GM12891 (cell line): ENCODE measurements around the gene TCHP. TPM values are rescaled to one million over a fixed set of nuclear protein-coding genes. Genes with fewer than 3 reads are reported as not detected.
"Not testable (repeated sequence)": the region's sequence is repeated elsewhere in the genome, so short reads cannot be mapped to it uniquely, and the experiment has no call there.

Source experiments
- DNase-seq: peaks from one replicate; pipeline ENCODE4 v3.0.0; 2011; ENCODE audit warnings: low spot score; ENCODE audit not compliant: insufficient read length
- FAIRE-seq: peaks from 2 replicates; lab custom pipeline; 2011; peaks lifted over from hg19 to GRCh38; lab: Jason Lieb, UNC
- PAX5 ChIP-seq: IDR thresholded peaks from 2 replicates; pipeline ENCODE4 v1.6.1; 2011; ENCODE audit warnings: low read length, moderate library complexity, mild to moderate bottlenecking; ENCODE audit not compliant: insufficient read depth, severe bottlenecking
- POLR2A ChIP-seq: IDR thresholded peaks from 2 replicates; pipeline ENCODE4 v1.6.1; 2011; ENCODE audit warnings: low read depth, low read length, control low read depth
- POLR2AphosphoS5 ChIP-seq: IDR thresholded peaks from 2 replicates; pipeline ENCODE4 v1.6.1; 2011; ENCODE audit warnings: low read depth, low read length, control low read depth
- POU2F2 ChIP-seq: IDR thresholded peaks from 2 replicates; pipeline ENCODE4 v1.6.1; 2011; ENCODE audit warnings: low read depth, mild to moderate bottlenecking, control low read depth, low read length, moderate library complexity
- SPI1 ChIP-seq: IDR thresholded peaks from 2 replicates; pipeline ENCODE4 v1.6.1; 2011; ENCODE audit warnings: low read depth, low read length, control low read depth
- TAF1 ChIP-seq: IDR thresholded peaks from 2 replicates; pipeline ENCODE4 v1.6.1; 2011; ENCODE audit warnings: low read depth, low read length, control low read depth
- polyA plus RNA-seq: library from polyadenylated mRNA; unstranded; fragments of >200 nt; gene quantifications from one replicate; pipeline ENCODE4 v1.2.1, GENCODE V29; 2012; ENCODE audit warnings: low read depth, missing spikeins, inconsistent platforms; ENCODE audit not compliant: missing spikeins

TCHP gene
- polyA plus RNA-seq, result 8.5 TPM

GRCh38 chr12:109899783-109900751 is at the start of gene TCHP:
Gene TCHP, plus strand, starts transcription at chr12:109900274. Its CDS starts 2,753 bp downstream, at chr12:109903027.
- TF ChIP-seq PAX5 (no peak), POLR2AphosphoS5 (peak; percentile 43; the same call in 1 of the 2 replicates), SPI1 (peak; percentile 1; the same call in 1 of the 2 replicates), POU2F2 (no peak), POLR2A (peak; percentile 65), TAF1 (0 out of 2 replicates have a peak, but pooled peaks have one; percentile 36)
- FAIRE-seq, result peak; percentile 92
- peak; percentile 87 for DNase-seq

GRCh38 chr12:109850518-109850917 is 49.6 kb upstream of the TCHP start:
- FAIRE-seq, result not testable (repeated sequence)

GRCh38 chr12:109855377-109855776 is 44.7 kb upstream of the TCHP start:
- TF ChIP-seq TAF1 (no peak), POU2F2 (no peak), POLR2AphosphoS5 (no peak), SPI1 (no peak), POLR2A (no peak), PAX5 (no peak)
- FAIRE-seq (no peak), DNase-seq (no peak)

More at GRCh38 chr12:109850518-109850917, 49.6 kb upstream of the TCHP start:
- not testable (repeated sequence) for DNase-seq

GRCh38 chr12:109857715-109858114 is 42.4 kb upstream of the TCHP start:
- no peak for DNase-seq
- FAIRE-seq, result no peak
- no peak for TF ChIP-seq PAX5
- no peak for TF ChIP-seq SPI1
- no peak for TF ChIP-seq POU2F2
- TF ChIP-seq POLR2A, result no peak
- no peak for TF ChIP-seq POLR2AphosphoS5
- TF ChIP-seq TAF1, result no peak

- no peak for TF ChIP-seq POLR2A
- no peak for TF ChIP-seq TAF1
- no peak for TF ChIP-seq SPI1
- no peak for TF ChIP-seq POU2F2
- TF ChIP-seq POLR2AphosphoS5, result no peak
- TF ChIP-seq PAX5, result no peak
- DNase-seq, result no peak
- no peak for FAIRE-seq
These were observed 41.3 kb upstream of the TCHP start for GRCh38 chr12:109858764-109859163.

- FAIRE-seq (no peak), DNase-seq (no peak)
- no peak for TF ChIP-seq POU2F2
- no peak for TF ChIP-seq POLR2A
- no peak for TF ChIP-seq TAF1
- TF ChIP-seq PAX5, result no peak
- no peak for TF ChIP-seq POLR2AphosphoS5
- no peak for TF ChIP-seq SPI1
These were observed 39.1 kb upstream of the TCHP start for GRCh38 chr12:109860977-109861376.

- TF ChIP-seq POU2F2 (no peak), PAX5 (no peak), POLR2AphosphoS5 (no peak), POLR2A (no peak), SPI1 (no peak), TAF1 (no peak)
- DNase-seq (no peak), FAIRE-seq (no peak)
These were observed 38.3 kb upstream of the TCHP start for GRCh38 chr12:109861689-109862314.

- not testable (repeated sequence) for FAIRE-seq, DNase-seq
These were observed 37.6 kb upstream of the TCHP start for GRCh38 chr12:109862491-109862890.

- DNase-seq (no peak), FAIRE-seq (no peak)
- TF ChIP-seq SPI1 (peak; percentile 71), POLR2A (no peak), POLR2AphosphoS5 (no peak), TAF1 (no peak)
These were observed 36.0 kb upstream of the TCHP start for GRCh38 chr12:109863847-109864712.

- DNase-seq (no peak), FAIRE-seq (no peak)
- no peak for TF ChIP-seq TAF1
- no peak for TF ChIP-seq POLR2AphosphoS5
- TF ChIP-seq POLR2A, result no peak
- no peak for TF ChIP-seq POU2F2
These were observed 35.2 kb upstream of the TCHP start for GRCh38 chr12:109864916-109865315.
